HG03097 (cell line): Measurements from ENCODE around the gene ACTR8.

ENCODE experiments used
- ATAC-seq: cut with Tn5 transposase; IDR thresholded peaks from one replicate; pipeline ENCODE4 v1.9.1; 2021; ENCODE audit not compliant: unreplicated experiment, low FRiP score

ACTR8 gene

DNA sequence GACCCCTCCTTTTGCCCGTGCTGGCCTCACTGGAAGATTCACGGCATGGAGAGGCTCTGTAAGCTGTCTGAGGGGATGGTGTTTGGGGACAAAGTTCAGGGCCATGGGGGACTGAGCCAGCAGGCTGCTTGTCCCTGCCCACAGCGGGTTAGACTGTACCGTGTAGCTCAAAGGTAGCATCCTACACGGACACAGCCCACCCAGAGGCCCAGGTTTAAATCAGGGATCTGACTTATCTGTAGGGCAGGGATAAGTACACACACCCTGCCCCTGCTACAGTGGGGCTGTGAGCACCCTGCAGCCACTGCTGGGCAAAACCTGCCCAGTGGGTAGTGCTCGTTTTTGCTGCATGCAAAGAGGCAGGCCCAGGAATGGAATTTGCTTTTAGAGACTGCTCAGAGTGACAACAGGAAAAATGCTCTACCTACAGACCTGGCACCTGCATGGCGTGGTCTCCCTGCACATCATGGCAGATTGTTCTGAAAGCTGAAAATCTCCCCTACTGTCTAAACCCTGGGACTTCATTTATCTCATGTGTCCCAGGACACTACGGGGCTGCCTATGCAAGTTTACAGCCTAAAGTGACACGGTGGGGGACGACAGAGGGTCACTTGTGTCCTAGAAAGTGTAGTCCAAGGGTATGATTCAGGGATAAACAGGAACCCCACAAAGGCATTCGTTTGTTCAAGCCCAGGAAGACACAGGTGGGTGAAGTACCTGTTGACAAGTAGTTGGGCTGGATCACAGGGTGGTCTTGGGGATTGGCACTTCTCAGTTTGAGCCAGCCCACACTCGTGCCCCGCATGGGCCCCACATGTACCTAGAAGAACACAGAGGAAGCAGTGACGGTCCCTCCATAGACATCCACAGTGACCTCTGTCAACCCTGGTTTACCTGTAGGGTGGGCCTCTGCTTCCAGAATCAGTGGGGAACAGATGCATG lies 63.5 kb downstream of the ACTR8 start:
- no peak for ATAC-seq

DNA sequence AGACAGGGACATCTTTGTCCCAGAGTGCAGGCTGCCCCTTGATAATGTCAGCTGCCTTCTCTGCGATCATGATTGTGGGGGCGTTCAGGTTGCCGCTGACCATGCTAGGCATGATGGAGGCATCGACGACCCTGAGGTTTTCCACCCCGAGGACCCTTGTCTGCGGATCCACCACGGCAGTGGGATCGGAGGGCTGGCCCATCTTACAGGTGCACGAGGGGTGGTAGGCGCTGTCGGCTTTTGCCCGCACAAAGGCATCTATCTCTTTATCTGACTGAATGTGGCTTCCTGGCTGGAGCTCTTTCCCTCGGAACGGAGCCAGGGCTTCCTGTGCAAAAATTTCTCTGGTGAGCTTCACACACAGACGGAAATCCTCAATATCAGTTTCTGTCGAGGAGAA lies 64.1 kb downstream of the ACTR8 start:
- no peak for ATAC-seq

DNA sequence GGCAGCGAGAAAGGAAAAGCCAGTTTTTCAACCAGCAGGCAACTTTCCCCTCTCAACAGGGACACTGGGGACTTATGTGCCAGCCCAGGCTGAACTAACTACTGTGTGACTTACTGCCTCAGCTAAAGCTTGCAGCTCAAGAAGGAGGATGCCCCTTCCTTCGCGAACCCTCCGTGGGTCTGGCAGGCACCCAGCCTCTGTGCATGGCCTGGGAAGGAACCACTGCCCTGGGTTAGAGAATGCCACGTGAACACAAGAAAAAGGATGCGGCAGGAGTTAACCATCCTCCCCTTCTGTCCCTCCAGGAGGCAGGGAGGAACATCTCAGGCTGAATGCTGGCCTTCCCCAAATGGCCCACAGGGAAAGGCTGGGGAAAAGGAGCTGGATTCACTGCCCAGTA lies 64.7 kb downstream of the ACTR8 start:
- ATAC-seq: no peak
